Parathyroid adenoma (tissue), 2 donors: ENCODE measurements around the gene INTS15.
A peak's percentile ranks its signal among the peaks of the same experiment; 100 is the strongest.

Experiments used
- H2AFZ ChIP-seq: fragments of 300-600 bp; sonication (generic); one replicate; pipeline ENCODE4 v1.7.0; 2017; ENCODE audit warnings: antibody characterized with exemption, mild to moderate bottlenecking
- H3K27ac ChIP-seq: fragments of 300-600 bp; sonication (generic); one replicate; pipeline ENCODE4 v1.7.0; 2017
- H3K27me3 ChIP-seq: fragments of 300-600 bp; sonication (generic); one replicate; pipeline ENCODE4 v1.7.0; 2017; ENCODE audit warnings: low read length; ENCODE audit not compliant: control insufficient read depth, insufficient read depth
- H3K36me3 ChIP-seq: fragments of 300-600 bp; sonication (generic); one replicate; pipeline ENCODE4 v1.7.0; 2017; ENCODE audit warnings: low read length; ENCODE audit not compliant: control insufficient read depth, insufficient read depth
- H3K4me1 ChIP-seq: fragments of 300-600 bp; sonication (generic); one replicate; pipeline ENCODE4 v1.7.0; 2017; ENCODE audit warnings: control low read depth
- H3K4me2 ChIP-seq: fragments of 300-600 bp; sonication (generic); one replicate; pipeline ENCODE4 v1.7.0; 2017; ENCODE audit warnings: low read length
- H3K4me3 ChIP-seq: fragments of 300-600 bp; sonication (generic); one replicate; pipeline ENCODE4 v1.7.0; 2017; ENCODE audit warnings: low read depth, low read length
- H3K79me2 ChIP-seq: fragments of 300-600 bp; sonication (generic); one replicate; pipeline ENCODE4 v1.7.0; 2017; ENCODE audit warnings: control low read depth
- H3K9ac ChIP-seq: fragments of 300-600 bp; sonication (generic); one replicate; pipeline ENCODE4 v1.7.0; 2017; ENCODE audit warnings: mild to moderate bottlenecking
- H3K9me3 ChIP-seq: fragments of 300-600 bp; sonication (generic); one replicate; pipeline ENCODE4 v1.7.0; 2017; ENCODE audit warnings: low read length; ENCODE audit not compliant: control insufficient read depth
- TF ChIP-seq, protein P1 (sequence below): fragments of 300-600 bp; sonication (generic); IDR thresholded peaks from one replicate; pipeline ENCODE4 v1.7.0; 2017; ENCODE audit warnings: antibody characterized with exemption, mild to moderate bottlenecking
- donor health status: primary hyperparathyroidism.

The INTS15 gene

DNA sequence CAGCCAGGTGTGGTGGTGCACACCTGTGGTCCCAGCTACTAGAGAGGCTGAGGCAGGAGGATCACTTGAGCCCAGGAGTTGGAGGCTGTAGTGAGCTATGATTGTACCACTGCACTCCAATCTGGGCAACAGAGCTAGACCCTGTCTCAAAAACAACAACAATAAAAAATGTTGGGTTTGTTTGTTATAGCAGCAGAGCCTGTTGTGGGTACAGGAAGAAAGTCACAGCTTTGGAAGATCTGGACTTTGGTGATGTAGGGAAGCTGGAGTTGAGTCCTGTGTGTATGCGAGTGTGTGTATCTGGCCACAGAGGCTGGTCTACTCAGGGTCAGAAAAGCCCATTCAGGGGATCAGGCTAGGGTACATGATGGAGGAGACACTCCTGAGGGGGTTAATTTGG is 42.4 kb upstream of the INTS15 start:
- no peaks in the 10 kb centered on the region for H3K4me1 ChIP-seq
- H3K9me3 ChIP-seq: no peaks in the 10 kb centered on the region
- no peak overlapping the region for H2AFZ ChIP-seq

DNA sequence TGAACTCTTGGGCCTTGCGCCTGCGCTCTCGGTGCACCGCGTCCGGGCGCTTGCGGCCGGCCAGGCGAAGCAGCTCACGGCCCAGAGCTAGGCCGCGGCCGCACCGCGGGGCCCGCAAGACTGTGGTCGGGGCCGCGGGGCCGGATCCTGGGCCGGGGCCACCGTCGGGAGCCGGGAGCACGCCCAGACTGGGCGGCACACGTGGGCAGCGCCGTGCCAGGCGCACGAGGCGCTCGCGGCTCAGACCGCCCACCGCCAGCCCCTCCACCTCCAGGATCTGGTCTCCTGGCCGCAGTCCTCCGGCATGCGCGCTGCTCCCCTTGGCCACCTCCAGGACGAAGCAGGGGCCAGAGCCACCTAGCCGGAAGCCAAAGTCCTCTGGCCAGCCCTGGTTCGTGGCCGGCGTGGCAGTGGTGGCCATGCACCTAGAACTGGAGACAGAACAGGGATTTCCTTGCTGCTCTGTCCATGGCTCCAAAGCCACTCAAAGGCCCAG is 38.8 kb upstream of the INTS15 start, which contains the start of gene GRID2IP:
Gene GRID2IP, minus strand, starts transcription at position 446 of the 496 bp plus-strand sequence. Its CDS starts 25 bp downstream, at position 421.
- H3K36me3 ChIP-seq: no peaks in the 10 kb centered on the region
- no peak within 1 kb of the TSS for H3K4me3 ChIP-seq
- no peak within 1 kb of the TSS for H2AFZ ChIP-seq
- no peaks in the 10 kb centered on the region for H3K4me1 ChIP-seq
- no peak within 1 kb of the TSS for H3K4me2 ChIP-seq
- no peaks in the 10 kb centered on the region for H3K27me3 ChIP-seq
- H3K79me2 ChIP-seq: no peaks in the 10 kb centered on the region
- H3K9me3 ChIP-seq: no peaks in the 10 kb centered on the region
- no peak within 1 kb of the TSS for H3K27ac ChIP-seq
- H3K9ac ChIP-seq: no peak within 1 kb of the TSS
- TF ChIP-seq, protein P1, sequence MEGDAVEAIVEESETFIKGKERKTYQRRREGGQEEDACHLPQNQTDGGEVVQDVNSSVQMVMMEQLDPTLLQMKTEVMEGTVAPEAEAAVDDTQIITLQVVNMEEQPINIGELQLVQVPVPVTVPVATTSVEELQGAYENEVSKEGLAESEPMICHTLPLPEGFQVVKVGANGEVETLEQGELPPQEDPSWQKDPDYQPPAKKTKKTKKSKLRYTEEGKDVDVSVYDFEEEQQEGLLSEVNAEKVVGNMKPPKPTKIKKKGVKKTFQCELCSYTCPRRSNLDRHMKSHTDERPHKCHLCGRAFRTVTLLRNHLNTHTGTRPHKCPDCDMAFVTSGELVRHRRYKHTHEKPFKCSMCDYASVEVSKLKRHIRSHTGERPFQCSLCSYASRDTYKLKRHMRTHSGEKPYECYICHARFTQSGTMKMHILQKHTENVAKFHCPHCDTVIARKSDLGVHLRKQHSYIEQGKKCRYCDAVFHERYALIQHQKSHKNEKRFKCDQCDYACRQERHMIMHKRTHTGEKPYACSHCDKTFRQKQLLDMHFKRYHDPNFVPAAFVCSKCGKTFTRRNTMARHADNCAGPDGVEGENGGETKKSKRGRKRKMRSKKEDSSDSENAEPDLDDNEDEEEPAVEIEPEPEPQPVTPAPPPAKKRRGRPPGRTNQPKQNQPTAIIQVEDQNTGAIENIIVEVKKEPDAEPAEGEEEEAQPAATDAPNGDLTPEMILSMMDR: no peak

More for the DNA sequence above, 42.4 kb upstream of the INTS15 start:
- Histone ChIP-seq H3K79me2 (no peaks in the 10 kb centered on the region), H3K4me3 (no peak overlapping the region), H3K27ac (no peak overlapping the region), H3K4me2 (no peak overlapping the region), H3K27me3 (no peaks in the 10 kb centered on the region), H3K36me3 (no peaks in the 10 kb centered on the region), H3K9ac (no peak overlapping the region)
- TF ChIP-seq, protein P1: no peak

DNA sequence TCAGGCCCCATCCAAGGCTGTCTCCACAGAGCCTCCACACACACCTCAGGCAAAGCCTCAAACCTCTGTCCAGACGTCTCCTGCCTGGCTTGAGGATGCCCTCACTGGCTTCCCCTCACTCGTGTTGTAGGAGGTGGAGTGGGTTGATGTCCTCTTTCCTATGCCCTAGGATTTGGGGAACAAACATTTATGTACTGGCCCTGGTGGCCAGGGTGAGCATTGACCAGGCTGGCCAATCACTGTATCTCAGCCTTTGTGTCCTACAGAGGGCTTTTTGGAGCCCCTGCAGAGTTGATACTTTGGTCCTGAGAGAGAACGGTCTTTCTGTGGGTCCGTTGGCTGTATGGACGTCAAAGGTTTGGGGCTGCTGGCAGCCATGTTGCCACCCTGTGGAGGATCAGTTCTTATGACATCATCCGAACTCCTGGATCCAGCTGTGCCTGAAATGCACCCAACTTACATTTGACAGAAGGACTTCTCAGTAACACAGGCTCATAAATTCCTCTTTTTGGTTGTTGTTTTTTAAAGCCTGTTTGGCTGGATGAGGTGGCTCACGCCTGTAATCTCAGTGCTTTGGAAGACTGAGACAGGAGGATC is 36.3 kb upstream of the INTS15 start:
- Histone ChIP-seq H3K36me3 (no peaks in the 10 kb centered on the region), H3K27me3 (no peaks in the 10 kb centered on the region), H3K4me1 (no peaks in the 10 kb centered on the region), H2AFZ (no peak overlapping the region), H3K27ac (no peak overlapping the region), H3K4me2 (no peak overlapping the region), H3K4me3 (no peak overlapping the region), H3K79me2 (no peaks in the 10 kb centered on the region), H3K9me3 (no peaks in the 10 kb centered on the region), H3K9ac (no peak overlapping the region)
- TF ChIP-seq, protein P1: no peak

DNA sequence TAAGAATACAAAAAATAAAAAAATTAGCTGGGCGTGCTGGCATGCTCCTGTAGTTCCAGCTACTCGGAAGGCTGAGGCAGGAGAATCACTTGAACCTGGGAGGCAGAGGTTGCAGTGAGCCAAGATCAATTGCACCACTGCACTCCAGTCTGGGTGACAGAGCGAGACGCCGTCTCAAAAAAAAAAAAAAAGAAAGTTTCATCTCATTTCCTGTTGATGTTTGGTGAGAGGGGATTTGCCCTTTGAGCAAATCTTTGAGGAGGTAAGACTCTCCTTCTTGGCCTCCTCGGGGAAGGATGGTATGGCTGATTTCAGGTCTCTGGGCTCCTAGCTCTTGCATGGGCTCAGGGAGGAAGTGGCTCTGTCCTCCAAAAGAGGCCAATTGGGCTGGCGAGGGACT is 35.0 kb upstream of the INTS15 start:
- no peaks in the 10 kb centered on the region for H3K36me3 ChIP-seq
- H3K4me3 ChIP-seq: no peak overlapping the region
- H3K27ac ChIP-seq: no peak overlapping the region
- no peak overlapping the region for H2AFZ ChIP-seq
- no peaks in the 10 kb centered on the region for H3K4me1 ChIP-seq
- H3K27me3 ChIP-seq: no peaks in the 10 kb centered on the region
- H3K79me2 ChIP-seq: no peaks in the 10 kb centered on the region
- TF ChIP-seq, protein P1: no peak
- H3K9ac ChIP-seq: no peak overlapping the region
- no peak overlapping the region for H3K4me2 ChIP-seq
- H3K9me3 ChIP-seq: no peaks in the 10 kb centered on the region

DNA sequence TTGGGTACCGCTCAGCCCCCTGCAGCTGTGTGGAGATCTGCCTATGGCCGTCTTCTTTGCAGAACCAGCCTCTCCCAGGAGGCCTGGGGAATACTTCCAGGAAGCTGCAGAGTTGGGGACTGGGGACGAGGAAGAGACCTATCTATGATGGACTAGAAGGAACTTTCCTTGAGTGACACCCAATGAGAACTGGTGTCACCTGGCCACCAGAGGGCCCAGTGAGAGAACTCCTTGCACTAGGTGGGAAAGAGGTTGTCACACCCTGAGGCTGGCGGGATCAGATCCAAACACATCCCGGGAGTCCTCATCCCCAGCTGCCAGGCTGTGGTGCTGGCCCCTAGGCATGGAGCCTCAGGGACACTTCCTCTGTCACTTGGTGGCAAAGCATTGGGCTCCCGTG is 33.6 kb upstream of the INTS15 start:
- Histone ChIP-seq H3K27ac (no peak overlapping the region), H3K4me3 (no peak overlapping the region), H3K9ac (no peak overlapping the region), H3K4me1 (no peaks in the 10 kb centered on the region), H2AFZ (no peak overlapping the region), H3K36me3 (no peaks in the 10 kb centered on the region), H3K9me3 (no peaks in the 10 kb centered on the region), H3K27me3 (no peaks in the 10 kb centered on the region), H3K4me2 (no peak overlapping the region), H3K79me2 (no peaks in the 10 kb centered on the region)
- TF ChIP-seq, protein P1: peak; percentile 31
